ENCODE measurements around the gene DNAI2.

DNAI2 gene

DNA sequence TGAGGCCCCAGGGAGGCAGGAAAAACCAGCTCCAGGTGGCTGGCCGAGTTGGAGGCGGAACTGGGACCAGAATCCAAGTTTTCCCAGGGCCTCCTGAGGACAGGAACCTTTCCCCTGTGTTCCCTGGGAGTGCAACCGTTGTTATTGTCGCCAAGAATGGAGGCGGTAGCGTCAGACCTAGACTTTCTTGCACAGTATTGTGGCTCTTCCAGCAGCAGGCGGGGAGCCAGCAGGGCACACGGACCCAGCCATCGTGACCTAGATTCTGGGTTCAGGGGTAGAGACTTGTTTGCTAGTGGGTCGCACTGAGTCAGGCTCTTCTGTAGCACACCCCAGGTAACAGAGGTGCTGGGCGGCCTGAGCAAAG, 51.3 kb downstream of the DNAI2 start:
- WGBS (ENCODE audit: insufficient coverage, insufficient read length): no CpG with 5 or more reads among the region's 11 CpGs
- H3K9me3 ChIP-seq (ENCODE audit: control insufficient read depth, insufficient read depth, low read length): no peaks in the 10 kb centered on the region
- peaks cover 4% of the 10 kb centered on the region for H3K4me1 ChIP-seq (ENCODE audit: control insufficient read depth, insufficient read depth, low read length)
- H3K27ac ChIP-seq (ENCODE audit: low read length): no peak overlapping the region
- H3K4me3 ChIP-seq (ENCODE audit: low read length): peak overlapping the region; percentile 29; the same call in 1 of the 2 replicates
- peaks cover 7% of the 10 kb centered on the region; the same call in 1 of the 2 replicates for H3K27me3 ChIP-seq (ENCODE audit: control insufficient read depth, insufficient read depth, low read length)
- H3K36me3 ChIP-seq (ENCODE audit: control insufficient read depth, insufficient read depth, low read length): no peaks in the 10 kb centered on the region
- DNase-seq (ENCODE audit: low read depth, low spot score): no peak

DNA sequence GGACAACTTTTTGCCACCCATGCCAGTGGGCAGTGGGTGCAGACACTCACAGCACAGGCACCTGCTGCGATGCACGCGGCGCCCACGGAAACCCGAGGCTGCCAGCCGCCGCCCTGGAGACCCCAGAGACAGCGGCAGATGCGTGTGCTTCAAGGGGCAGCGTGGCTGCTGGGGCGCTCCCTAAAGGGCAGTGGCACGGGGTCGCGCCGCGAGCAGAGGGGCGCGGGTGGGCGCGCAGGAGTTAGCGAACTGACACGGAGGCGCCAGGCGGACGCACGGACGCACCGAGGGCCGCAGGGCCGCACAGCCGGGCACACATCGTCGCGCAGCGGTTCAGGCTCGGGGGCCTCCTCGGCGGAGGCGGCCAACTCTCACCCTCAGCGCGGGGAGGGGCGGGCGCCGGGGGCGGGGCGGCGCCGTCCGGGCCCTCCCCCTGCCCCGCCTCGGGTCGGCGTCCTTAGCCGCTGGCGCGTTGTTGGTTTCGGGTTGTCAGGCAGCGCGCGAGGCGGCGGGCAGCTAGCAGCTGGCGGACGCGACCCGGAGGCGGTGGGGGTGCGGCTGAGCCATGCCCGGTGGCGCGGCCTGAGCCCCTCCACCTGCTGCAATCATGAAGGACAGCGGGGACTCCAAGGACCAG, 51.8 kb downstream of the DNAI2 start, which contains the start of gene KIF19:
Gene KIF19 (plus strand): TSS at position 484 of the 637 bp plus-strand sequence. CDS start 124 bp downstream, at position 608.
- Histone ChIP-seq H3K4me3 (ENCODE audit: low read length) (peak within 1 kb of the TSS; percentile 34; the same call in 1 of the 2 replicates), H3K27ac (ENCODE audit: low read length) (no peak within 1 kb of the TSS), H3K27me3 (ENCODE audit: control insufficient read depth, insufficient read depth, low read length) (peaks cover 7% of the 10 kb centered on the region; the same call in 1 of the 2 replicates), H3K36me3 (ENCODE audit: control insufficient read depth, insufficient read depth, low read length) (no peaks in the 10 kb centered on the region), H3K4me1 (ENCODE audit: control insufficient read depth, insufficient read depth, low read length) (peaks cover 4% of the 10 kb centered on the region), H3K9me3 (ENCODE audit: control insufficient read depth, insufficient read depth, low read length) (no peaks in the 10 kb centered on the region)
- no CpG with 5 or more reads among the region's 73 CpGs for WGBS (ENCODE audit: insufficient coverage, insufficient read length)
- DNase-seq (ENCODE audit: low read depth, low spot score): no peak

GRCh38 chr17:74326506-74326905, 52.5 kb downstream of the DNAI2 start:
- Histone ChIP-seq H3K36me3 (ENCODE audit: control insufficient read depth, insufficient read depth, low read length) (no peaks in the 10 kb centered on the region), H3K27ac (ENCODE audit: low read length) (no peak overlapping the region), H3K27me3 (ENCODE audit: control insufficient read depth, insufficient read depth, low read length) (peaks cover 7% of the 10 kb centered on the region; the same call in 1 of the 2 replicates), H3K9me3 (ENCODE audit: control insufficient read depth, insufficient read depth, low read length) (no peaks in the 10 kb centered on the region), H3K4me3 (ENCODE audit: low read length) (peak overlapping the region; percentile 34; the same call in 1 of the 2 replicates), H3K4me1 (ENCODE audit: control insufficient read depth, insufficient read depth, low read length) (peaks cover 4% of the 10 kb centered on the region)
- WGBS (ENCODE audit: insufficient coverage, insufficient read length): no CpG with 5 or more reads among the region's 10 CpGs
- no peak for DNase-seq (ENCODE audit: low read depth, low spot score)

- DNase-seq (ENCODE audit: low read depth, low spot score): no peak
- H3K4me3 ChIP-seq (ENCODE audit: low read length): no peak overlapping the region
- H3K27me3 ChIP-seq (ENCODE audit: control insufficient read depth, insufficient read depth, low read length): peaks cover 7% of the 10 kb centered on the region; the same call in 1 of the 2 replicates
- no peaks in the 10 kb centered on the region for H3K9me3 ChIP-seq (ENCODE audit: control insufficient read depth, insufficient read depth, low read length)
- peaks cover 4% of the 10 kb centered on the region for H3K4me1 ChIP-seq (ENCODE audit: control insufficient read depth, insufficient read depth, low read length)
- WGBS (ENCODE audit: insufficient coverage, insufficient read length): no CpG with 5 or more reads among the region's 3 CpGs
- H3K27ac ChIP-seq (ENCODE audit: low read length): no peak overlapping the region
- H3K36me3 ChIP-seq (ENCODE audit: control insufficient read depth, insufficient read depth, low read length): no peaks in the 10 kb centered on the region
Observed at GRCh38 chr17:74328487-74328886, 54.5 kb downstream of the DNAI2 start.

DNA sequence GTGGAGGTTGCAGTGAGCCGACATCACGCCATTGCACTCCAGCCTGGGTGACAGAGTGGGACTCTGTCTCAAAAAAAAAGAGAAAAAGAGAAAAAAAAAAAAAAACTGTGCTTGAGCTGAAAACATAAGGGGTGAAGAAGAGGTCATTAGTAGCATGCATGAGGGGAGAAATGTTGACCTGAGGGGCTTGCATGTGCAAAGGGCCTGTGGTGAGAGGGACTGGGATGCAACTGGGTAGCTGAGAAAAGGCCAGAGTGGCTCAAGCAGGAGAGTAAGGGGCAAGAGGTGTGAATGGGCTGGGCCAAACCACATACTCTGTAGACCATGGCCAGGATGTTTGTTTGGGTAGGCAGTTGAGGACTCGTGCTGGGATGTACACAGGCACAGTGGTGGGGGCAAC, 55.3 kb downstream of the DNAI2 start:
- Histone ChIP-seq H3K4me3 (ENCODE audit: low read length) (no peak overlapping the region), H3K4me1 (ENCODE audit: control insufficient read depth, insufficient read depth, low read length) (peaks cover 4% of the 10 kb centered on the region)
- no CpG with 5 or more reads among the region's 3 CpGs for WGBS (ENCODE audit: insufficient coverage, insufficient read length)

DNA sequence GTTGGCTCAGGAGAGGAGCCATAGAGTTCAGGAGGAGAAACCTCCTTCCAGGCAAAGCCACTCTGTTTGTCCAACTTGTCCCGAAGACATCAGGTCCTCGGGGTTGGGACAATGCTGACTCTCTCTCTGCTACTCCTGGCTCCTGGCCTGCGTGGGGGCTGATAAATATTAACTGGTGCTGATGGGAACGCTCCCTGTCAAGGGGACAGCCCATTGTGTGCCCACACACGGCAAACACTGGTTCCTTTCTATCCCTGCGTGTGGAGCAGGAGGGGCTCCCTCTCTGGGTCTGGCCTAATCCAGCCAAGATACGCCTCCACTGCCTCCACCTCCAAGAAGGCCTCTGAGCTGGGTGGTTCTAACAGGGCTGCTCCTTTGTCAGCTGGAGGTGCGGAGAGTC, 56.4 kb downstream of the DNAI2 start:
- Histone ChIP-seq H3K27ac (ENCODE audit: low read length) (no peak overlapping the region), H3K4me1 (ENCODE audit: control insufficient read depth, insufficient read depth, low read length) (peaks cover 4% of the 10 kb centered on the region), H3K27me3 (ENCODE audit: control insufficient read depth, insufficient read depth, low read length) (peaks cover 6% of the 10 kb centered on the region; the same call in 1 of the 2 replicates), H3K36me3 (ENCODE audit: control insufficient read depth, insufficient read depth, low read length) (no peaks in the 10 kb centered on the region), H3K9me3 (ENCODE audit: control insufficient read depth, insufficient read depth, low read length) (no peaks in the 10 kb centered on the region), H3K4me3 (ENCODE audit: low read length) (no peak overlapping the region)
- WGBS (ENCODE audit: insufficient coverage, insufficient read length): no CpG with 5 or more reads among the region's 8 CpGs
- DNase-seq (ENCODE audit: low read depth, low spot score): no peak

More for the DNA sequence above, 55.3 kb downstream of the DNAI2 start:
- Histone ChIP-seq H3K27me3 (ENCODE audit: control insufficient read depth, insufficient read depth, low read length) (peaks cover 7% of the 10 kb centered on the region; the same call in 1 of the 2 replicates), H3K27ac (ENCODE audit: low read length) (no peak overlapping the region), H3K36me3 (ENCODE audit: control insufficient read depth, insufficient read depth, low read length) (no peaks in the 10 kb centered on the region), H3K9me3 (ENCODE audit: control insufficient read depth, insufficient read depth, low read length) (no peaks in the 10 kb centered on the region)
- DNase-seq (ENCODE audit: low read depth, low spot score): no peak

DNA sequence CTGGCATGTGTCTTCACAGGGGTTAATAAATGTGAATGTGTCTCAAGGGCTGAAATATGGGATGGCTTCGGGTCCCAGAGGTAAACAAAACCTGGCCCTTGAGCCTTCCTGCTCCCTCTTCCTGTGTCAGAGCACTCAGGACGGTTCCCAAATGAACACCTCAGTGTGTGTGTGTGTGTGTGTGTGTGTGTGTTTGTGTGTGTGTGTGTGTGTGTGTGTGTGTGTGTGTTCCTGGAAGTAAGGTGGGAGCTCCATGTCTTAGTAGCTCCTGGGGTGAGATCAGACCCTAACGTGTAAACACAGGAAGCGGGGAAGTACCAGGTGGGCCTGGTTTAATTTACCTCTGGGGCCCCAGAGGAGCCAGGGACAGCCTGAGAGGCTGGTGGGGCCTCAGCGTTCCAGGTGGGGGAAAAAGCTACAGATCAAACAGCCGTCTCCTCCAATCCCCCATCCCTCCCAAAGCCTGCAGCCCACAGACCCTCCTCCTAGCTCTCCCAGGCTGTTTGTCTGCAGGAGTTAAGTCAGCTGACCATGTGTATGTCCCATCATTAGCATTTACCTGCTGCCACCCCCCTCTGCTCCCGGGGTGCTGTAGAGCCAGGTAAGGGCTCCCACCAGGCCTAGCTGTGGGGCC, 58.1 kb downstream of the DNAI2 start:
- DNase-seq (ENCODE audit: low read depth, low spot score): no peak

DNA sequence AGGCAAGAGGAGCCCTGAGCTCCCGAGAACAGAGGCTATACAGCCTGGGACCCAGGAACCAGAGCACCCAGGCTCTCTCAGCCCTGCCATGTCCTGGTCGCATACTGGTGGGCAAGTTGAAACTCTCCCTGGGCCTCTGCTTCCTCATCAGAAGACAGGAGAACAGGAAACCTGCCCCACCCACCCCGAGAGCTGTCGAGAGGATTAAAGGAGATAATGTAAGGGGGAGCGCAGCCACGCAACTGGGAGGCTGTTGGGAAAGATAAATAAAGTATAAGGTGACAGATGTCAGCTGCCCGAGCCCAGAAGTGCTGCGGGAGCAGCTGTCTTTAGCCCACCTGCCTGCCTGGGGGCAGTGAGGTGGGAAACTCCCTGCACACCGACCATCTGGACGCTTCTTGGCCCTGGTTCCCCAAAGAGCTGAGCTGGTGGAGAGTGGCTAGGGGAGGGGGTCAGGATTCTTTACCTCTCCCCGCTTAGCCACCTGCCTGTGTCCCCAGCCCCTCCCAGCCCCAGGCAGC, 58.8 kb downstream of the DNAI2 start:
- H3K27ac ChIP-seq (ENCODE audit: low read length): no peak overlapping the region
- no peaks in the 10 kb centered on the region for H3K36me3 ChIP-seq (ENCODE audit: control insufficient read depth, insufficient read depth, low read length)
- no peaks in the 10 kb centered on the region for H3K27me3 ChIP-seq (ENCODE audit: control insufficient read depth, insufficient read depth, low read length)
- H3K4me1 ChIP-seq (ENCODE audit: control insufficient read depth, insufficient read depth, low read length): peaks cover 1% of the 10 kb centered on the region; the same call in 1 of the 2 replicates
- WGBS (ENCODE audit: insufficient coverage, insufficient read length): no CpG with 5 or more reads among the region's 11 CpGs
- DNase-seq (ENCODE audit: low read depth, low spot score): no peak
- H3K4me3 ChIP-seq (ENCODE audit: low read length): no peak overlapping the region
- H3K9me3 ChIP-seq (ENCODE audit: control insufficient read depth, insufficient read depth, low read length): no peaks in the 10 kb centered on the region

More for the DNA sequence above, 58.1 kb downstream of the DNAI2 start:
- H3K4me3 ChIP-seq (ENCODE audit: low read length): no peak overlapping the region
- WGBS (ENCODE audit: insufficient coverage, insufficient read length): no CpG with 5 or more reads among the region's 7 CpGs
- no peaks in the 10 kb centered on the region for H3K36me3 ChIP-seq (ENCODE audit: control insufficient read depth, insufficient read depth, low read length)
- H3K27me3 ChIP-seq (ENCODE audit: control insufficient read depth, insufficient read depth, low read length): no peaks in the 10 kb centered on the region
- H3K27ac ChIP-seq (ENCODE audit: low read length): no peak overlapping the region
- H3K9me3 ChIP-seq (ENCODE audit: control insufficient read depth, insufficient read depth, low read length): no peaks in the 10 kb centered on the region
- peaks cover 1% of the 10 kb centered on the region; the same call in 1 of the 2 replicates for H3K4me1 ChIP-seq (ENCODE audit: control insufficient read depth, insufficient read depth, low read length)

- DNase-seq (ENCODE audit: low read depth, low spot score): no peak
- Histone ChIP-seq H3K4me3 (ENCODE audit: low read length) (no peak overlapping the region), H3K36me3 (ENCODE audit: control insufficient read depth, insufficient read depth, low read length) (no peaks in the 10 kb centered on the region), H3K9me3 (ENCODE audit: control insufficient read depth, insufficient read depth, low read length) (no peaks in the 10 kb centered on the region), H3K4me1 (ENCODE audit: control insufficient read depth, insufficient read depth, low read length) (no peaks in the 10 kb centered on the region), H3K27ac (ENCODE audit: low read length) (no peak overlapping the region), H3K27me3 (ENCODE audit: control insufficient read depth, insufficient read depth, low read length) (no peaks in the 10 kb centered on the region)
- no CpG with 5 or more reads among the region's 2 CpGs for WGBS (ENCODE audit: insufficient coverage, insufficient read length)
Observed at GRCh38 chr17:74334393-74335039, 60.5 kb downstream of the DNAI2 start.

DNA sequence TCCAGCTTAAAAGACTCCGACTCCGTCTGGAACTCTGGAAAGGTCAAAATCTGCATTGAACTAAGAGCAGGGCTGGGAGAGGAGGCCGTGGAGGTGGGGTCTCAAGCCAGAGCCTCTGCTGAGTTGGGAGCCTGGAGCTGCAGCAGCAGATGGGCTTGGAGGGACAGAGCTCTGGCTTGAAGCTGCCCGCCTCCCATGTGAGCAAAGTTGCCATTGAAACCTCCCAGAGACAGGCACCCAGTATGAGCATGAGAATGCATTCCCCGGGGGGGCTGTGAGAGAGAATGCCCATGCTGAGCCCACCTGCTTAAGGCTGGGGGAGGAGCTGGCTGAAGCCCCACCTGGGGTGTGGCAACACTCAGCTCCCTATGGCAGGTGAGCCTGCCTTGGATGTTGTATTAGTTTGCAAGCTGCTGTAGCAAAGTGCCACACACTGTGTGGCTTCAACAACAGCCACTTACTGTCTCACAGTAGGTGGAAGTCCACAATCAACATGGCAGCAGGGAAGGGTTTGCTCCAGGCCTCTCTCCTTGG, 61.6 kb downstream of the DNAI2 start:
- H3K36me3 ChIP-seq (ENCODE audit: control insufficient read depth, insufficient read depth, low read length): no peaks in the 10 kb centered on the region
- no peaks in the 10 kb centered on the region for H3K9me3 ChIP-seq (ENCODE audit: control insufficient read depth, insufficient read depth, low read length)
- H3K27me3 ChIP-seq (ENCODE audit: control insufficient read depth, insufficient read depth, low read length): no peaks in the 10 kb centered on the region
- DNase-seq (ENCODE audit: low read depth, low spot score): no peak
- no peak overlapping the region for H3K27ac ChIP-seq (ENCODE audit: low read length)
- WGBS (ENCODE audit: insufficient coverage, insufficient read length): no CpG with 5 or more reads among the region's 5 CpGs
- no peak overlapping the region for H3K4me3 ChIP-seq (ENCODE audit: low read length)
- H3K4me1 ChIP-seq (ENCODE audit: control insufficient read depth, insufficient read depth, low read length): no peaks in the 10 kb centered on the region
